NCI-H1092 (cell line): ENCODE results near the gene MIDN.
A peak's percentile ranks its signal among the peaks of the same experiment; 100 is the strongest.

Experiments
- DNase-seq: peaks from one replicate; lab custom pipeline; 2025; lab: John Stamatoyannopoulos, UW

MIDN gene

DNA sequence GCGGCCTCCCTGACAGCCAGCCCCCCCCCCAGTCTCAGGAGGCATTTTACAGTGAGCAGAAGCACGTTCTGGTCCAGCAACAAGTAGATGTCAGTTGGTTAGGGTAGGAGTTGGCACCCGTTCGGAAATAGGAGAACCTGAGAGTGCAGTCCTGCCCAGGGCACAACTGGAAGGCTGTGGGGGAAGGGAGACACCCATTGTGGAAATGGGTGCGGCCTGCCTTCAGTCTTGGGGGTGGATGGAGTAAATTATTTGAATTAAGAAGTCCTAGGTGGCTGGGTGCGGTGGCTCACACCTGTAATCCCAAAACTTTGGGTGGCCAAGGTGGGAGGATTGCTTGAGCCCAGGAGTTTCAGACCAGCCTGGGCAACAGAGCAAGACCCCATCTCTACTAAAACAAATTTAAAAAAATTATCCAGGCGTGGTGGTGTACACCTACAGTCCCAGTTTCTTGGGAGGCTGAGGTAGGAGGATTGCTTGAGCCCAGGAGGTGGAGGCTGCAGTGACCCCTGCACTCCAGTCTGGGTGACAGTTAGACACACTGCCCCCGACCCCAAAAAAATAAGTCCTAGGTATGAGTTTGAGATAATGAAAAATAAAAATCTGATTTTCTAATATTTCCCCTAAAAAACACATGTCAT lies 21.9 kb downstream of the MIDN start:
- no peak for DNase-seq

- DNase-seq: no peak
Measured at GRCh38 chr19:1270854-1271527, 22.6 kb downstream of the MIDN start.

- DNase-seq: no peak
Measured at GRCh38 chr19:1271528-1272422, 23.4 kb downstream of the MIDN start.

DNA sequence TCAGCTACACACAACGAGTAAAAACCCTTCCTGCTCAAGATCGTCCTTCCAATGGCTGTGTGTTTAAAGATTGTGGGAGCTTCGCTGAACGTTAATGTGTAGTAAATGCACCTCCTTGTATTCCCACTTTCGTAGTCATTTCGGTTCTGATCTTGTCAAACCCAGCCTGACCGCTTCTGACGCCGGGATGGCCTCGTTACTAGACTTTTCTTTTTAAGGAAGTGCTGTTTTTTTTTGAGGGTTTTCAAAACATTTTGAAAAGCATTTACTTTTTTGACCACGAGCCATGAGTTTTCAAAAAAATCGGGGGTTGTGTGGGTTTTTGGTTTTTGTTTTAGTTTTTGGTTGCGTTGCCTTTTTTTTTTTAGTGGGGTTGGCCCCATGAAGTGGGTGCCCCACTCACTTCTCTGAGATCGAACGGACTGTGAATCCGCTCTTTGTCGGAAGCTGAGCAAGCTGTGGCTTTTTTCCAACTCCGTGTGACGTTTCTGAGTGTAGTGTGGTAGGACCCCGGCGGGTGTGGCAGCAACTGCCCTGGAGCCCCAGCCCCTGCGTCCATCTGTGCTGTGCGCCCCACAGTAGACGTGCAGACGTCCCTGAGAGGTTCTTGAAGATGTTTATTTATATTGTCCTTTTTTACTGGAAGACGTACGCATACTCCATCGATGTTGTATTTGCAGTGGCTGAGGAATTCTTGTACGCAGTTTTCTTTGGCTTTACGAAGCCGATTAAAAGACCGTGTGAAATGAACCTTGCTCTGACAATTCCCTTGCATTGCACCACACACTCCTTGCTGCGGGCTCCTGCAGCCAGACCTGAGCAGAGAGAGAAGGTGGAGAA lies 24.3 kb downstream of the MIDN start:
- DNase-seq: no peak

DNA sequence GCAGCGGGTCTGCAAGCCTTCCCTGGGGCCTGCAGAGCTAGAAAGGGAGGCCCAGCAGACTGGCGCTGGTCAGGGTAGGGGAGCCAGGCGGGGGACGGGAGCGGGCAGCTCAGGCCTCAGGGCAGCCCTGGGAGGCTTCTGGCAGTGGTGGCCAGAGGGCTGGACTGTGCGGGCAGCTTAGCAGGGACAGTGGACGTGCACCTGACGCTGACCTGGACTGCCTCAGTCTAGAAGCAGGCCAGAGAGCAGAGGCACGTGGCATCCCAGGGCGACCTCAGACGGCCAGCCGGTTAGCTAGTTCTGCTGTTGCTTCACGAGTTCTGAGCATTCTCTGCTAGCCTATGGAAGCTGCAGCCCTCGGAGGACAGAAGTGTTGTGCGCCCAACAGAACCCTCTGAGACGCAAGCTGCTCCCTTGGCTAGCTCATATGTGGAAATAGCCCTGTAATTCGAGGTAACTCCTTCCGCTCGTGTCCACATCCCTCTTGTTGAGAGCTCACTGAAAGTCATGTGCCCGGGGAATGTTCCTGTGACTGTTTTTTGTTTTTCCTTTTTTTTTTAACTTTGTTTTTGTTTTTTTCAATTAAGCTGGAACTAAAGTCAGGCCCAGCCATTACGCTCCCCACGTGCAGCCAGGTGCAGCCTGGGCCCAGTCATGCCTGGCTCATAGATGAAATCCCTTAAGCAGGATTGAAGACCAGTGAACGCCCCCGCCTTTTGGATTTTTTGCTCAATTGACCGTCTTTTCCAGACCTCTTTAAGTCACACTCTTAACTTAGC lies 25.1 kb downstream of the MIDN start:
- no peak for DNase-seq

DNA sequence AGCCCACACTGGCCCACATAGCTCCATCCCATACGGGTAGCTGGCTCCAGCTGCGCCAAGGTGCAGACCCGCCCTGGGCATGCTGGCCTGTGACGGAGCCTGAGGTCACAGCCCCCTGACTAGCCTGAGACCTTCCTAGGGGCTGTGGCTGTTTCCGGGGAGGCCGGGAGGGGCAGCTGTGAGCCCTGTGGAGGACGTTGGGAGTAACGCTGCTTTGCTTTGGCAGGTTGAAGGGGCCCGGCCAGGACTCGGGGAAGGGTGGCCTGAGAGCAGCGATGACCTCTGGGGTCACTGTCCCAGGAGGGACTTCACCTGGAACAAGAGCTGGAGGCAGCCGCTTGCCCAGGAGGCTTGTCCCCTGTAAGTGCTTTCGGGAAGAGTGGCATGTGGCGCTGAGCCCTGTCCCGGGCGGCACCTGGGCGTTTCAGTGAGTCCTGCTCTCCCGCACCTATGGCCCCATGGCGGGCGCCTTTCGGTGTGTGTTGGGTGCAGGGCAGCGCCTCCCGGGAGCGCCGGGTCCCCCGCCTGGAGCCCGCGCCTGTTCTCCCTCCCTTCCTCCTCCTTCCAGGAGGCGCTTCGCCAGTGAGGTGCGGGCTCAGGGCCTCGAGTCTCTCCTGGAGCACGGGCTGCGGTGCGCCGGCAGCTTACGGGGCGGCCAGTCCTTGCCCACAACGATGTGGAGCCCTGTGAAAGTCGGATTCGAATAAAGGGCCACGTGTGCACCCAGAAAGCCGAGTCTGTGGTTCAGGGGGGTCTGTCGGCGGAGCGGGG lies 25.9 kb downstream of the MIDN start:
- DNase-seq: no peak

GRCh38 chr19:1274852-1275259 lies 26.5 kb downstream of the MIDN start:
- no peak for DNase-seq

- DNase-seq: peak; percentile 96
Measured at GRCh38 chr19:1275260-1275975, 27.0 kb downstream of the MIDN start, which contains the start of gene FAM174C. FAM174C (plus strand) TSS chr19:1275530; CDS start chr19:1275550, 20 bp downstream.

GRCh38 chr19:1275976-1276627 lies 27.7 kb downstream of the MIDN start:
- DNase-seq: no peak

- DNase-seq: no peak
Measured at GRCh38 chr19:1276628-1277022, 28.2 kb downstream of the MIDN start.

DNA sequence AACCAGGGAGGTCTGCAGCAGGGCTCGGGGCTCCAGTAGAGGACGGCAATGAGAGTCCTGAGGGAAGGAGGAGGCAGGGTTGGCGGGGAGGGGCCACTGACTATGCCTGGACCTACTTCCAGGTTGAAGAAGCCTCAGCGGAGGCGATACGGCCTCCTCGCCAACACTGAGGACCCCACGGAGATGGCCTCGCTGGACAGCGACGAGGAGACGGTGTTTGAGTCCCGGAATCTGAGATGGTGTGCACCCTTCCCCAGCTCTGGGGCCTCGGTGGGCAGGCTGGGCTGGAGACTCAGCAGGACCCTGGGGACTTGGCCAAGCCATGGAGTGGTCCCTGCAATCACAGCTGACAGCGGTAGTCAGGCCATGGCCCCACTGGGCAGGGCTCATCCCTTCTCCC lies 28.7 kb downstream of the MIDN start:
- DNase-seq: no peak

DNA sequence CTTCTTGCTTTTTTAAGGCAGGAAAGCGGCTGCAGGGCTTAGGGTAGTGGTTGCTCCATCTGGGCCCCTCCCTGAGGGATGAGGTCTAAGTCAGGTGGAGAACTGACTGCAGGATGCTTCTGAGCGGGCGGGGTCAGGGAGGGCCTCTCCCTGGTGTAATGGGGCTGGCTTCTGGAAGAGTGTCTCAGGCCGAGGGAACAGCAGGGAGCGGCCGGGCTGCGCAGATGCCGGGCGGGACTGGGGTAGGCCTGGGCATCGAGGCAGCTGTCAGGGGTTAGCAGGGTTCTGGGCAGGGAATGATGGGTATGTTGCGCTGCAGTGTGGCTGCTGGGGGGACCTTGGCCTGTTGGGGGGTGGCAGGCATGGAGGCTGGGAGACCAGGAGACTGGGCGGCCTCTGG lies 29.7 kb downstream of the MIDN start:
- no peak for DNase-seq

GRCh38 chr19:1278713-1279660 lies 30.6 kb downstream of the MIDN start:
- no peak for DNase-seq

GRCh38 chr19:1279782-1280341 lies 31.5 kb downstream of the MIDN start:
- peak; percentile 54 for DNase-seq

DNA sequence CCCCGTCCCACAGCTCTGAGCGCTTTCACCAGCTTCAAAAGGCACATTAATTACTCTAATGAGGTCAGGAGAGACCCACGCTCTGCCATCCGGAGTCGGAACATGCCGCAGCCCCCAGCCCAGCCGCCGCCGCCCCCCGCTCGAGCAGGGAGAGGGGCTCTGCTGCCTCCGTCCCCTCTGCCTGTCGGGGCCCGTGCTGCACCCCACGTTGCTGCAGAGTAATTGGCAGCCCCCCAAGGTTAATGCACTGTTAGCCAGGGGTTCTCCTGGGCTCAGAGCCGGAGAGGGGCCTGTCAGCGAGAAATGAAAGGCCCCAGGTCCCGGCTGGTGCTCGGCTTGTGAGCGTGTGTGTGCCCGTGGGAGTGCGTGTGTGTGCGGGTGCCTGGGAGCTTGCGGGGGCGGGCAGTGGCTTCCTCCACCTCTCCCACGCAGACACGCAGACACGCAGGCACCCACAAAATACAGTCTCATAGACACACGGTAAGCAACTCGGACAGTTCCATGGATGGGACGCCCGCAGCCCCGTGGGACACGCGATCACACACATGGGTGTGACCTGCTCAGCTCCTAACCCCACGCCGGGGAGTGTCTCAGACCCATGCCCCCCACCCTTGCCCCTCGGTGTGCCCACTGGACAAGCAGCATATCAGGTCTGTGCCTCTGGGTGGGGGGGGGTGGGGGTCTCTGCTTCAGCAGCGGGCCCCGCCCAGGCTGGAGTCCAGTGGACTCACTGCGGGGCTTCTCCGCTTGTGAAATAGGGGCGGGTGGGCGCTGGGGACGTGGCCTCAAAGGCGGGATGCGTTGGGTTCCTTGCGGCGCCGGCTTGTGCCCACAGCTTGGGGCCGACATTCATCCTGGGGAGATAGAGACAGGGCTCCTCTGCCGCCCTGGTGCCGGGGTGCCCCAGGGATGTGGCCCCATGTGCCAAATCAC lies 32.5 kb downstream of the MIDN start:
- no peak for DNase-seq

DNA sequence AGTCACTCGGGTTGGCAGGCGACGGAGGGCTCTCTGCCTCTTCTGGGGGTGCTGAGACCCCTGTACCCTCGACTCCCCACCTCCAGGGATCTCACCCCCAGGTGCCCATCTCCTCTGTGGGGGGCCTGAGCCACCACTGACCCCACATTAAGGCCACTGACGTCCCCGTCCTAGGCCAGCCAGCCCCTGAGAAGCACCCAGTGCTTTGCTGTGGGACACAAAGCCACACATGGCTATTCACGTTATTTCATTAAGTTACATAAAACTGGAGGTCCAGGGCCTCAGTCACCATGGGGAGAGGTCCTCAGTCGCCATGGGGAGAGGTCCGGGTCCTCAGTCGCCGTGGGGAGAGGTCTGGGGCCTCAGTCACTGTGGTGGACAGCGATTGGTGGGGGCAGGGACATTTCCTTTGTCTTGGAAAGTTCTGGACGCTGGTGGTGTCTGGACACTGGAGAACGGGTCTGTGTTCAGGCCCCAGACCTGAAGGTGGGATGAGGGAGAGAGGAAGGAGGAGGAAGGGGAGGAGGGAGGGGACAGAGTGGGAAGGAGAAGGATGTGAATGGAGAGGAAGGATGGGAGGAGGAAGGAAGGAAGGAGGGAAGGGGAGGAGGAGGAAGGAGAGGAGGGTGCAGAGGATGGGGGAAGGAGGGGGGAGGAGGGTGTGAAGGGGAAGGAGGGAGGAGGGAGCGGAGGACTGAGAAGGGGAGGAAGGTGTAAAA lies 33.3 kb downstream of the MIDN start:
- no peak for DNase-seq
